AG04450 (cell line): ENCODE results near the gene MET. TPM values are rescaled to one million over a fixed set of nuclear protein-coding genes. Genes with fewer than 3 reads are reported as not detected.

Experiments
- CTCF ChIA-PET: fragments of 300-600, 350-600 bp; formaldehyde crosslinking; extraction: SDS; loops from one replicate; lab custom pipeline; 2022; ENCODE audit warnings: antibody characterized with exemption, inconsistent platforms; lab: Charles Lee
- POLR2A ChIA-PET: fragments of 350-600 bp; formaldehyde crosslinking; extraction: SDS; loops from one replicate; lab custom pipeline; 2021; ENCODE audit warnings: antibody characterized with exemption, inconsistent platforms; lab: Yijun Ruan, JAX
- DNase-seq: peaks from one replicate; pipeline ENCODE4 v3.0.0-alpha.2; 2011; ENCODE audit warnings: low read depth, low spot score
- H3K27ac ChIP-seq: one replicate; pipeline ENCODE4 v1.5.1; 2012; ENCODE audit warnings: low read depth, low read length, control low read depth
- H3K27me3 ChIP-seq: one replicate; pipeline ENCODE4 v1.6.0; 2012; ENCODE audit warnings: low read length; ENCODE audit not compliant: control insufficient read depth, insufficient read depth
- H3K4me3 ChIP-seq: 2 replicates; pipeline ENCODE4 v1.5.1; 2011; ENCODE audit warnings: mild to moderate bottlenecking, low read depth, low read length, control low read depth
- H3K9me3 ChIP-seq: 2 replicates; pipeline ENCODE4 v1.5.1; 2012; ENCODE audit warnings: low read length; ENCODE audit not compliant: control insufficient read depth, insufficient read depth
- CTCF ChIP-seq: IDR thresholded peaks from 2 replicates; pipeline ENCODE4 v1.5.1; 2011; ENCODE audit warnings: low read depth, low read length, control low read depth, inconsistent platforms
- polyA plus RNA-seq: library from polyadenylated mRNA; depleted of rRNA; stranded (reverse); fragments of >200 nt; gene quantifications from 2 replicates; pipeline ENCODE4 v1.2.3, GENCODE V29; 2011

Gene MET
- polyA plus RNA-seq, 1 experiment: 20.8 TPM

GRCh38 chr7:116782177-116782711 is 110.2 kb downstream of the MET start:
- POLR2A ChIA-PET: interaction anchor here (0.6 kb wide), 1 partner anchor 1111 kb away, joined by 3 read pairs; no protein-coding TSS in a partner anchor
- CTCF ChIA-PET: interaction anchor here (1.3 kb wide), 1 partner anchor 190 kb away, joined by 4 read pairs; no protein-coding TSS in a partner anchor

GRCh38 chr7:116783666-116784318 is 111.8 kb downstream of the MET start:
- no peak for DNase-seq
- ChIA-PET CTCF (no interaction called here), POLR2A (no interaction called here)
- TF ChIP-seq CTCF: no peak
- Histone ChIP-seq H3K9me3 (no peaks in the 10 kb centered on the region), H3K27me3 (no peaks in the 10 kb centered on the region), H3K4me3 (no peak overlapping the region), H3K27ac (no peak overlapping the region)

More at GRCh38 chr7:116782177-116782711, 110.2 kb downstream of the MET start:
- Histone ChIP-seq H3K9me3 (no peaks in the 10 kb centered on the region), H3K27me3 (no peaks in the 10 kb centered on the region), H3K4me3 (no peak overlapping the region), H3K27ac (no peak overlapping the region)
- TF ChIP-seq CTCF: no peak
- DNase-seq: no peak

GRCh38 chr7:116784647-116785046 is 112.7 kb downstream of the MET start:
- Histone ChIP-seq H3K4me3 (no peak overlapping the region), H3K27me3 (no peaks in the 10 kb centered on the region), H3K9me3 (no peaks in the 10 kb centered on the region), H3K27ac (no peak overlapping the region)
- CTCF ChIA-PET: no interaction called here
- TF ChIP-seq CTCF: no peak
- DNase-seq: no peak
- POLR2A ChIA-PET: no interaction called here

GRCh38 chr7:116785843-116786242 is 113.8 kb downstream of the MET start:
- no peak for TF ChIP-seq CTCF
- DNase-seq: no peak
- Histone ChIP-seq H3K4me3 (no peak overlapping the region), H3K27ac (no peak overlapping the region), H3K9me3 (no peaks in the 10 kb centered on the region), H3K27me3 (no peaks in the 10 kb centered on the region)
- CTCF ChIA-PET: interaction anchor here (1.5 kb wide), 1 partner anchor 194 kb away, joined by 11 read pairs; no protein-coding TSS in a partner anchor
- POLR2A ChIA-PET: no interaction called here

GRCh38 chr7:116786791-116787443 is 114.9 kb downstream of the MET start:
- no peak overlapping the region for H3K4me3 ChIP-seq
- no peak overlapping the region for H3K27ac ChIP-seq
- ChIA-PET POLR2A (no interaction called here), CTCF (interaction anchor here (0.6 to 1.5 kb wide), 3 partner anchors 192 to 198 kb away, joined by 3 to 11 read pairs (median 3); no protein-coding TSS in a partner anchor)
- TF ChIP-seq CTCF: peak; percentile 43
- no peaks in the 10 kb centered on the region for H3K9me3 ChIP-seq
- H3K27me3 ChIP-seq: no peaks in the 10 kb centered on the region
- no peak for DNase-seq
